Transverse colon (tissue), 4 donors: ENCODE results near the gene THOP1. TPM values are rescaled to one million over a fixed set of nuclear protein-coding genes. Genes with fewer than 3 reads are reported as not detected.

ENCODE experiments used
- DNase-seq: peaks from one replicate; pipeline ENCODE4 v3.0.0-alpha.2; 2019
- H3K27ac ChIP-seq, 4 donors: fragments of 200-600 bp; sonication (generic); 2 replicates each; pipeline ENCODE4 v1.5.1; 2016 to 2018; ENCODE audit warnings: inconsistent platforms in 4 of 4
- H3K27me3 ChIP-seq: fragments of 200-600 bp; sonication (generic); 2 replicates; pipeline ENCODE4 v1.5.1; 2017; ENCODE audit warnings: inconsistent platforms
- H3K36me3 ChIP-seq, 4 donors: fragments of 200-600 bp; sonication (generic); 2 replicates each; pipeline ENCODE4 v1.5.1; 2017 to 2019; ENCODE audit warnings: inconsistent platforms in 4 of 4
- H3K4me1 ChIP-seq, 4 donors: fragments of 200-600 bp; sonication (generic); 2 replicates each; pipeline ENCODE4 v1.5.1; 2017 to 2020; ENCODE audit warnings: inconsistent platforms in 4 of 4
- H3K4me3 ChIP-seq, 4 donors: fragments of 200-600 bp; sonication (generic); 1 replicate in 1 of 4; 2 replicates in 3 of 4; pipeline versions ENCODE4 v1.5.1 to v1.6.1; 2017 to 2019; ENCODE audit warnings: inconsistent platforms in 4 of 4
- H3K9me3 ChIP-seq, 2 donors: fragments of 200-600 bp; sonication (generic); 2 replicates each; pipeline ENCODE4 v1.5.1; 2017 to 2019; ENCODE audit warnings: inconsistent platforms in 2 of 2
- EP300 ChIP-seq: sonication (generic); formaldehyde crosslinking; IDR thresholded peaks from one replicate; pipeline ENCODE4 v1.6.1; 2017; ENCODE audit warnings: antibody characterized with exemption, low read depth
- POLR2A ChIP-seq: fragments of 450-650 bp; IDR thresholded peaks from one replicate; pipeline ENCODE4 v1.6.1; 2016; ENCODE audit warnings: antibody characterized with exemption, mild to moderate bottlenecking, moderate library complexity
- POLR2AphosphoS5 ChIP-seq, 3 donors: sonication (generic); formaldehyde crosslinking; IDR thresholded peaks; one replicate each; pipeline ENCODE4 v1.6.1; 2016; ENCODE audit warnings: antibody characterized with exemption in 3 of 3
- WGBS, 2 donors: methylation state at CpG; one replicate each; pipeline ENCODE4 v1.1.5; 2018; ENCODE audit warnings: low coverage in 1 of 2; 5-methylcytosine and 5-hydroxymethylcytosine counted together
- in situ Hi-C, 4 donors: fragments of 200-750 bp; cut with MboI; loops; one replicate each; pipeline versions ENCODE4 v1.15.0 to v1.15.1; 2017; ENCODE audit warnings: low sequenced_read_pairs in 3 of 4, low pct_ligation_motif_present in 1 of 4, low pct_unique_long_range_greater_than_20kb in 1 of 4
- intact Hi-C: fragments of 100-400 bp; cut with DNase I; formaldehyde crosslinking; loops from one replicate; pipeline ENCODE4 v1.15.1; 2023; ENCODE audit warnings: low total_unique reads
- total RNA-seq, 4 donors: library from RNA; depleted of rRNA; stranded (reverse); fragments of >200 nt; gene quantifications; one replicate each; pipeline ENCODE4 v1.1.0, GENCODE V29; 2016
- TF ChIP-seq, protein P1 (sequence below), 5 experiments: fragments of 200-600 bp in 3 of 5; fragments of 450-650 bp in 2 of 5; sonication (generic) in 3 of 5; IDR thresholded peaks; 1 replicate in 2 of 5; 2 replicates in 3 of 5; pipeline ENCODE4 v1.5.1; 2016 to 2017; ENCODE audit warnings: antibody characterized with exemption in 5 of 5, inconsistent platforms in 3 of 5, mild to moderate bottlenecking in 2 of 5, moderate library complexity in 1 of 5

THOP1 gene
- total RNA-seq, 4 donors from 2014 or later, result 32.9 to 149 (median 42.0) TPM

DNA sequence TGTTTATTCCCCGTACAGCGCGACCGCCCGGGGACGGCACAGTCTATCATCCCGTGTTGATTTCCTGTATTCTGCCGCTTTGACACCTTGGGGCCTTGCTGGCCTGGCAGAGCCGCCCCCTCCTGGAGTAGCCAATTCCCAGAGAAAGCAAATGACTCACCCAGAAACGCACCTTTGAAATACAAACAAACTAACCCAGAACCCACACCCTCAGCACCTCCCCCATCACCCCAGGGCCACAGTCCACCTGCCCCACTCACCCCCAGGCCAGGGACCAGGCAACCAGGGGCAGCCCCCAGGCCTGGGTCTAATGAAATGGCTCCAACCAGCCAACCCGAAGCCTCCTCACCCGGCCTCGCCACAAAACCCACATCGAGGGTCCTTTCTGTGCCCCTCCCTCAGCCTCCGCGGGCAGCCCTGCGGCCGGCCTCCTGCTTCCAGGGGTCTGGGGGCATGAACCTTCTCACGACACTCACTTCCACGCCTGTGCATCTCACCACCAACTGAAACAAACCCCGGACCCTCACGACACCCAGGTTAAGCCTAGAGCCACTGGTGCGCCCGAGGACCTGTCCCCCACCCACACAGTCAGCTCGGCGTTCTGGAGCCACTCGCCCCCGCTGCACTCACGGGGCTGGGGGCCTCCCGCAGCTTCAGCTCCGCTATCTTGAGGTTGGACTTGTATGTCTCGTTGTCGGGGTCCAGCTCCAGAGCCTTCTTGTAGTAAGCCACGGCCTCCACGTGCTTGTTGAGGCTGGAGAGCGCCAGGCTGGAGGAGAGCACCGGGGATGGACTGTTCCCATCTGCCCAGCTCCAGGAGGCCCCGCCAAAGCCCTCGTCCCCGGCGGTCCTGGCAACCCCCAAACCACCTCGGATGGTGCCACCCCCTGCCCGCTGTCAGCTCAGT lies 23.2 kb upstream of the THOP1 start:
- Histone ChIP-seq H3K27me3 (no peaks in the 10 kb centered on the region), H3K27ac (no peak overlapping the region), H3K4me1 (no peaks in the 10 kb centered on the region), H3K4me3 (no peak overlapping the region), H3K36me3 (peaks cover 0 to 43% (median 20%) of the 10 kb centered on the region in 4 donors), H3K9me3 (no peaks in the 10 kb centered on the region)
- intact Hi-C loops, result no loop called here
- WGBS, 2 donors, result 92% methylated on average over 42 of the region's 43 CpGs; no CpG with 5 or more reads in 1 of the 2 donors
- no peak for DNase-seq
- in situ Hi-C loops, result no loop called here
- TF ChIP-seq, protein P1, sequence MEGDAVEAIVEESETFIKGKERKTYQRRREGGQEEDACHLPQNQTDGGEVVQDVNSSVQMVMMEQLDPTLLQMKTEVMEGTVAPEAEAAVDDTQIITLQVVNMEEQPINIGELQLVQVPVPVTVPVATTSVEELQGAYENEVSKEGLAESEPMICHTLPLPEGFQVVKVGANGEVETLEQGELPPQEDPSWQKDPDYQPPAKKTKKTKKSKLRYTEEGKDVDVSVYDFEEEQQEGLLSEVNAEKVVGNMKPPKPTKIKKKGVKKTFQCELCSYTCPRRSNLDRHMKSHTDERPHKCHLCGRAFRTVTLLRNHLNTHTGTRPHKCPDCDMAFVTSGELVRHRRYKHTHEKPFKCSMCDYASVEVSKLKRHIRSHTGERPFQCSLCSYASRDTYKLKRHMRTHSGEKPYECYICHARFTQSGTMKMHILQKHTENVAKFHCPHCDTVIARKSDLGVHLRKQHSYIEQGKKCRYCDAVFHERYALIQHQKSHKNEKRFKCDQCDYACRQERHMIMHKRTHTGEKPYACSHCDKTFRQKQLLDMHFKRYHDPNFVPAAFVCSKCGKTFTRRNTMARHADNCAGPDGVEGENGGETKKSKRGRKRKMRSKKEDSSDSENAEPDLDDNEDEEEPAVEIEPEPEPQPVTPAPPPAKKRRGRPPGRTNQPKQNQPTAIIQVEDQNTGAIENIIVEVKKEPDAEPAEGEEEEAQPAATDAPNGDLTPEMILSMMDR (IDR thresholded peaks at IDR 0.05), result no peak
- no peak for TF ChIP-seq EP300
- TF ChIP-seq POLR2A, result no peak
- no peak for TF ChIP-seq POLR2AphosphoS5 (IDR thresholded peaks at IDR 0.05)

DNA sequence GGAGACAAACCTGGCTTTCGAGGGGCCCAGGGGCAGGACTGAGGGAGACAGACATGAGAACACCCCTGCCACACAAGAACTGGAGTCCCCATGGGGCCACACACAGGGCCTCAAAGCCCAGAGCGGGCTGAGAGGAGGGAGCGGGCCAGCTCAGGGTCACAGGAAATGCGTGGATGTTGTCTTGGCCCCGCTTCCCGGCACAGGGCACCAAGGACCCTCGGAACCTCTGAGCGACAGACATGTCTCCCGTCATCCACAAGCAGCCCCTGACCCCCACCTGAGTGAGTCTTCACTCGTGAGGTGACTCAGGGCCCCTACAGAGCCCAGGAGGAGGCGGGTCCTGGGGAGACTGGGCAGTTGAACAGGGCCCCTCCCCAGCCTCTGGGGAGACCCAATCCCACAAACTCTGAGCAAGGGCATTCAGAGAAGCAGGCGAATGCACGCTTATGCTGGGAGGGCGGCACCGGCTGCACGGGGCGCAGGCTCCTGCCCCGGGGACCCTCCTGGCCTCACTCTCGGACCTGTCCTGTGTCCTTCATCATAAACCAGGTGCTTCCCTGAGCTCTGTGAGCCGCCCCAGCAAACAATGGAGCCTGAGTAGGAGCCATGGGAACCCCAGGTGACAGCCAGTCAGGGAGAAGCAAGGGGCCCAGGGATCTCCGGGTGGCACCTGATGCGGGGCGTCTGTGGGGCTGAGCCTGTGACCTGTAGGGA lies 22.4 kb upstream of the THOP1 start:
- Histone ChIP-seq H3K36me3 (peaks cover 0 to 45% (median 20%) of the 10 kb centered on the region in 4 donors), H3K4me3 (no peak overlapping the region), H3K27me3 (no peaks in the 10 kb centered on the region), H3K9me3 (no peaks in the 10 kb centered on the region), H3K4me1 (no peaks in the 10 kb centered on the region), H3K27ac (no peak overlapping the region)
- intact Hi-C loops (no loop called here), in situ Hi-C loops (no loop called here)
- no peak for DNase-seq
- 94% methylated on average over 21 of the region's 23 CpGs; no CpG with 5 or more reads in 1 of the 2 donors for WGBS, 2 donors
- TF ChIP-seq POLR2A, result no peak
- no peak for TF ChIP-seq EP300
- TF ChIP-seq, protein P1 (IDR thresholded peaks at IDR 0.05), result no peak
- no peak for TF ChIP-seq POLR2AphosphoS5 (IDR thresholded peaks at IDR 0.05)

DNA sequence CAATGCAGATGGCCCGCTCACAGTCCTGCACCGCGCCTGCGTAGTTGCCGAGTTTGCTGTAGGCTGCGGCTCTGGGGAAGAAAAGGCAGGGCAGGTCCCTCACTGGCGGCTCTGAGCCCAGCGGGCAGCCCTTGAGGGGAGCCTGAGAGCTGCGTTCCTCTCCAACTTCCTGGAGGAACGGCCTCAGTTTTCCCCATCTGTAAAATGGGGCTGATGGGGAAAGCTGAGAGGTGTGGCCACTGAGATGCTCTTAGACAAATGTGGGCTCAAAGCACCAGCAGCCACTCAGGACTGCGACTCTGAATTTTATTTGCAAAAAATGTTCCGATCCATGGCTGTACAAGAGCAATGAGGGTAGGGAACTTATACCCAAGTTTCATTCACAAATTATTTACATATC lies 21.6 kb upstream of the THOP1 start:
- H3K36me3 ChIP-seq, result peaks cover 0 to 42% (median 20%) of the 10 kb centered on the region in 4 donors
- in situ Hi-C loops, result no loop called here

More for the DNA sequence above, 21.6 kb upstream of the THOP1 start:
- DNase-seq, result no peak
- no peaks in the 10 kb centered on the region for H3K9me3 ChIP-seq
- 98% methylated on average over 12 of the region's 12 CpGs; no CpG with 5 or more reads in 1 of the 2 donors for WGBS, 2 donors
- no peaks in the 10 kb centered on the region for H3K4me1 ChIP-seq
- TF ChIP-seq EP300 (no peak), POLR2AphosphoS5 (IDR thresholded peaks at IDR 0.05) (no peak), POLR2A (no peak)
- TF ChIP-seq, protein P1 (IDR thresholded peaks at IDR 0.05), result no peak
- no peak overlapping the region for H3K4me3 ChIP-seq
- no peak overlapping the region for H3K27ac ChIP-seq
- no peaks in the 10 kb centered on the region for H3K27me3 ChIP-seq
- intact Hi-C loops, result no loop called here
